H9 (cell line): ENCODE data around the gene MEIS2. TPM values are rescaled to one million over a fixed set of nuclear protein-coding genes. Genes with fewer than 3 reads are reported as not detected.

Experiments
- DNase-seq: peaks from one replicate; pipeline ENCODE4 v3.0.0-alpha.2; 2017
- H2AFZ ChIP-seq: one replicate; pipeline ENCODE4 v1.6.1; 2013; ENCODE audit warnings: mild to moderate bottlenecking, low read length, control low read depth, moderate library complexity
- H2AK5ac ChIP-seq: 2 replicates; pipeline ENCODE4 v1.6.1; 2013; ENCODE audit warnings: low read length, control low read depth, mixed read lengths; ENCODE audit not compliant: insufficient read length
- H2BK120ac ChIP-seq: one replicate; pipeline ENCODE4 v1.6.1; 2013; ENCODE audit warnings: low read depth, mild to moderate bottlenecking, low read length, control low read depth, inconsistent platforms; ENCODE audit not compliant: poor library complexity, severe bottlenecking
- H2BK12ac ChIP-seq: 2 replicates; pipeline ENCODE4 v1.6.1; 2013; ENCODE audit warnings: low read length, control low read depth, mixed read lengths, low read depth; ENCODE audit not compliant: insufficient read length
- H2BK15ac ChIP-seq: 2 replicates; pipeline ENCODE4 v1.6.1; 2013; ENCODE audit warnings: low read depth, low read length, control low read depth
- H2BK20ac ChIP-seq: one replicate; pipeline ENCODE4 v1.6.1; 2013; ENCODE audit warnings: low read depth, mild to moderate bottlenecking, low read length, control low read depth, inconsistent platforms; ENCODE audit not compliant: poor library complexity, severe bottlenecking
- H2BK5ac ChIP-seq: 2 replicates; pipeline ENCODE4 v1.6.1; 2013; ENCODE audit warnings: low read length, control low read depth, mixed read lengths; ENCODE audit not compliant: insufficient read length
- H3K14ac ChIP-seq: 2 replicates; pipeline ENCODE4 v1.6.1; 2013; ENCODE audit warnings: low read length, control low read depth; ENCODE audit not compliant: insufficient read depth
- H3K18ac ChIP-seq: 2 replicates; pipeline ENCODE4 v1.6.1; 2013; ENCODE audit warnings: low read depth, mild to moderate bottlenecking, mixed read lengths, low read length, control low read depth; ENCODE audit not compliant: insufficient read length
- H3K23ac ChIP-seq: 2 replicates; pipeline ENCODE4 v1.6.1; 2013; ENCODE audit warnings: low read length, control low read depth, mixed read lengths, low read depth; ENCODE audit not compliant: insufficient read length
- H3K23me2 ChIP-seq: 2 replicates; pipeline ENCODE4 v1.6.1; 2013; ENCODE audit warnings: low read depth, mild to moderate bottlenecking, mixed read lengths, low read length, control low read depth; ENCODE audit not compliant: insufficient read length, poor library complexity, severe bottlenecking
- H3K27ac ChIP-seq: 2 replicates; pipeline ENCODE4 v1.5.1; 2013; ENCODE audit warnings: low read length, control low read depth, mixed read lengths, low read depth; ENCODE audit not compliant: insufficient read length
- H3K27me3 ChIP-seq: 2 replicates; pipeline ENCODE4 v1.6.1; 2013; ENCODE audit warnings: low read length, control low read depth, inconsistent platforms; ENCODE audit not compliant: insufficient read depth
- H3K4ac ChIP-seq: 2 replicates; pipeline ENCODE4 v1.6.1; 2013; ENCODE audit warnings: low read depth, mild to moderate bottlenecking, control low read depth, inconsistent platforms, low read length, moderate library complexity
- H3K4me1 ChIP-seq: 2 replicates; pipeline ENCODE4 v1.6.1; 2013; ENCODE audit warnings: low read length, control low read depth, inconsistent platforms; ENCODE audit not compliant: insufficient read depth
- H3K4me2 ChIP-seq: 2 replicates; pipeline ENCODE4 v1.6.1; 2013; ENCODE audit warnings: low read length, control low read depth, mixed read lengths; ENCODE audit not compliant: insufficient read length, insufficient read depth
- H3K56ac ChIP-seq: 2 replicates; pipeline ENCODE4 v1.6.1; 2013; ENCODE audit warnings: low read depth, mild to moderate bottlenecking, mixed read lengths, low read length, control low read depth; ENCODE audit not compliant: insufficient read length
- H3K79me1 ChIP-seq: 2 replicates; pipeline ENCODE4 v1.6.1; 2013; ENCODE audit warnings: low read depth, mild to moderate bottlenecking, moderate library complexity, low read length, control low read depth, inconsistent platforms; ENCODE audit not compliant: insufficient read depth, poor library complexity, severe bottlenecking
- H3K79me2 ChIP-seq: 2 replicates; pipeline ENCODE4 v1.6.1; 2013; ENCODE audit warnings: low read length, control low read depth, inconsistent platforms; ENCODE audit not compliant: insufficient read depth
- H3K9ac ChIP-seq: 2 replicates; pipeline ENCODE4 v1.6.1; 2013; ENCODE audit warnings: low read length, control low read depth, mixed read lengths; ENCODE audit not compliant: insufficient read length; ENCODE audit errors: extremely low read depth
- H3K9me3 ChIP-seq: one replicate; pipeline ENCODE4 v1.6.1; 2013; ENCODE audit warnings: low read depth, low read length, inconsistent platforms; ENCODE audit not compliant: control insufficient read depth
- H3T11ph ChIP-seq: one replicate; pipeline ENCODE4 v1.6.1; 2013; ENCODE audit warnings: mild to moderate bottlenecking, low read length, control low read depth, inconsistent platforms
- H4K20me1 ChIP-seq: one replicate; pipeline ENCODE4 v1.6.1; 2013; ENCODE audit not compliant: control insufficient read depth, insufficient read length, insufficient read depth
- H4K5ac ChIP-seq: 2 replicates; pipeline ENCODE4 v1.6.1; 2013; ENCODE audit warnings: low read depth, mild to moderate bottlenecking, mixed read lengths, low read length, control low read depth; ENCODE audit not compliant: insufficient read length
- H4K8ac ChIP-seq: replicated peaks from 2 replicates; pipeline ENCODE4 v1.6.1; 2013; ENCODE audit warnings: low read length, control low read depth, mixed read lengths, low read depth; ENCODE audit not compliant: insufficient read length
- H4K91ac ChIP-seq: 2 replicates; pipeline ENCODE4 v1.6.1; 2013; ENCODE audit warnings: low read depth, mild to moderate bottlenecking, moderate library complexity, mixed read lengths, low read length, control low read depth; ENCODE audit not compliant: insufficient read length
- H3K27ac Mint-ChIP-seq, 3 experiments: 2 replicates in 2 of 3; 3 replicates in 1 of 3; pipeline ENCODE4 v1.8.0; 2020 to 2021; ENCODE audit warnings: mixed read lengths in 3 of 3, mild to moderate bottlenecking in 1 of 3, moderate library complexity in 1 of 3
- H3K27me3 Mint-ChIP-seq: 2 replicates; pipeline ENCODE4 v1.8.0; 2021; ENCODE audit warnings: low read depth, mild to moderate bottlenecking, moderate library complexity, mixed read lengths
- H3K36me3 Mint-ChIP-seq, 3 experiments: 2 replicates in 2 of 3; 3 replicates in 1 of 3; pipeline ENCODE4 v1.8.0; 2020 to 2021; ENCODE audit warnings: low read depth in 3 of 3, mixed read lengths in 3 of 3; ENCODE audit not compliant: insufficient read depth in 1 of 3
- H3K4me1 Mint-ChIP-seq, 2 experiments: 2 replicates each; pipeline ENCODE4 v1.8.0; 2020; ENCODE audit warnings: mixed read lengths in 2 of 2
- H3K4me3 Mint-ChIP-seq, 2 experiments: 2 replicates in 1 of 2; 3 replicates in 1 of 2; pipeline ENCODE4 v1.8.0; 2020 to 2021; ENCODE audit warnings: mild to moderate bottlenecking in 2 of 2, mixed read lengths in 2 of 2, moderate library complexity in 1 of 2
- H3K9me3 Mint-ChIP-seq, 2 experiments: 2 replicates in 1 of 2; 3 replicates in 1 of 2; pipeline ENCODE4 v1.8.0; 2020; ENCODE audit warnings: mild to moderate bottlenecking in 2 of 2, mixed read lengths in 2 of 2, moderate library complexity in 1 of 2
- CTCF ChIP-seq: fragments of 200-600 bp; sonication (generic); conservative IDR thresholded peaks from 3 replicates; pipeline ENCODE4 v1.8.0; 2021; ENCODE audit warnings: antibody characterized with exemption, mild to moderate bottlenecking
- WGBS: extraction: QIAGEN DNeasy Blood & Tissue Kit; methylation state at CpG from one replicate; pipeline ENCODE4 v1.1.7; 2013; ENCODE audit warnings: missing lambda C conversion rate, low lambda C conversion rate, mixed read lengths; ENCODE audit not compliant: insufficient read length; ENCODE audit errors: extremely low coverage; 5-methylcytosine and 5-hydroxymethylcytosine counted together
- total RNA-seq: library from RNA; stranded (reverse); gene quantifications from 2 replicates; pipeline ENCODE4 v1.2.1, GENCODE V29; 2021

Gene MEIS2
- total RNA-seq, 1 experiment from 2014 or later = 0.35 TPM

DNA sequence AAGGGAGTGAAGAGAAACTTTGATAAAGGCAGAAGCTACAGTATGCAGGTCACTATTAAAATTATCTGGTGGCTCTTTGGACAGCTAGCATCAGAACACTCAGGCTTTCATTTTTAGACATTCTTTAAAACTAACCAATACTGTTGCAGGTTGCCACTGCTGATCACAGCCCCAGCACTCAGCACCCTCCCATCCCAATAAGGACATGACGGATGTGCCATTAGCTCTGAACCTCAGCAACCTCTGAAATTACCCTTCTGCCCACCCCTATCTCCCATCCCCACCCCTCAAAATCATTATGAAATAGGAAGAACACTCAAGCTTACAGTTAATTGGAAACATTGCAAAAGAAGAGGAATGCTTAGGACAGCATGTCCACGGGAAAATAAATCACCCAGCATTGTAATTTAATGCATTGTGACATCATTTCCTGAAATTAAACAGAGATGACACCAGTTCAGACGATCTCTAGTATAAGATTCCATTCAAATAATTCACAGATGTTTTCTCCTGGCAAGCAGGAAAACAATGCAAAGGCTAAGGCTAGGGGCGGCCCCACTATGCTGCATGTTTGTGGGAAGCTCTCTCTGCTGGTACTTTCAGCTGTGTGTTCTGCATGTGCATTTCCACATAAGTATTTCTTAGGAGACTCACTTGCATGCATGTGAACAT lies 71.6 kb downstream of the MEIS2 start:
- H3K79me2 ChIP-seq = no peaks in the 10 kb centered on the region
- H4K5ac ChIP-seq = no peak overlapping the region
- no peaks in the 10 kb centered on the region for H3K9me3 ChIP-seq
- H3K4me3 Mint-ChIP-seq = no peak overlapping the region
- H3K23ac ChIP-seq = no peak overlapping the region
- WGBS = no CpG with 5 or more reads among the region's 4 CpGs
- H2BK20ac ChIP-seq = no peak overlapping the region
- H3K9ac ChIP-seq = no peak overlapping the region
- H4K8ac ChIP-seq = no peak overlapping the region
- no peak overlapping the region for H3K27ac ChIP-seq
- no peak for TF ChIP-seq CTCF
- no peak overlapping the region for H3K4me2 ChIP-seq
- H2BK12ac ChIP-seq = no peak overlapping the region
- no peak overlapping the region for H2BK5ac ChIP-seq
- H3K4ac ChIP-seq = no peak overlapping the region
- H3K79me1 ChIP-seq = no peaks in the 10 kb centered on the region
- H4K91ac ChIP-seq = no peak overlapping the region
- H3K56ac ChIP-seq = no peak overlapping the region
- H2BK15ac ChIP-seq = no peak overlapping the region
- DNase-seq = no peak
- no peaks in the 10 kb centered on the region for H4K20me1 ChIP-seq
- no peaks in the 10 kb centered on the region for H3K9me3 Mint-ChIP-seq
- H3K4me1 ChIP-seq = peaks cover 5% of the 10 kb centered on the region; the same call in 1 of the 2 replicates
- no peaks in the 10 kb centered on the region for H3K23me2 ChIP-seq
- no peak overlapping the region for H2AK5ac ChIP-seq
- H3T11ph ChIP-seq = no peak overlapping the region
- no peaks in the 10 kb centered on the region for H3K27me3 Mint-ChIP-seq
- H3K27me3 ChIP-seq = no peaks in the 10 kb centered on the region
- H2AFZ ChIP-seq = no peak overlapping the region
- peaks cover 18 to 26% of the 10 kb centered on the region in 2 experiments for H3K4me1 Mint-ChIP-seq
- H3K36me3 Mint-ChIP-seq = no peaks in the 10 kb centered on the region
- H3K27ac Mint-ChIP-seq = no peak overlapping the region
- no peak overlapping the region for H3K18ac ChIP-seq
- no peak overlapping the region for H3K14ac ChIP-seq
- no peak overlapping the region for H2BK120ac ChIP-seq
